Measurements from ENCODE around the gene COL8A2.
A peak's percentile ranks its signal among the peaks of the same experiment; 100 is the strongest.

Gene COL8A2

DNA sequence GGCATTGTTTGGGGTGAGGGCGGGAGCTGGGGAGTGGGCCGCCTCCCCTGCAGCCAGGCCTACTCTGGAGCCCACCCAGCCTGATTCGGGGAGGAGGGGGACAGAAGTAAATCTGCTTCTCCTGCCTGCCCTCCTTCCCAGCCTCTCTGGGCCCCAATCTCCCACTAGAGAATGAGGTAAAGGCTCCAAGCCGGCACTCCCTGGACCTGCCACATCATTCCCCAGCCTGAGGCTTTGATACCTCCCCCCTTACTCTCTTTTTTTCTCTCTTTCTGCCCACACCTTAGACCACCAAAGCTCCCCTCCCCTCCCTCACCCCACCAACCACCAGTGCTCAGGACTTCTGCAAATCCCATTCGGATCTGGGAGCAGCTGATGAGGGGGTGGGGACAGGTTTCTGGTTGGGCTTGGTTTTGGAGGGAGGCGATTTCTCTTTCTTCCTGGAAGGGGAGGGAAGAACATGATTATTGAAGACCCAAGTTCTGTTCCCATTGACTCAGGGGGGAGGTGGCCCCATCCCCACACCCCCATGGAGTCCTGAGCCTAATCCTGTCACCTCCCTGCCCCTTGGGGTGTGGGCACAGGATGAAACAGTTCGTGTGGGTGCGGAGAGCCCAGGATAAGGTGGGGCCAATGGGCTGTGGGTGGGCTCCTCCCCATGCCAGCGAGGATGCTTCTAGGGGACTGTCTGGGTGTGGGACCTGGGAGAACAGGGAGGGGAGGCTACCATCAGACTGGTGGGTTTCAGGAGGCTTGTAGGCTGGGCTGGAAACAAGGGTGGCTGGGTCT, 32.3 kb upstream of the COL8A2 start:
- DNase-seq: peak; percentile 80

DNA sequence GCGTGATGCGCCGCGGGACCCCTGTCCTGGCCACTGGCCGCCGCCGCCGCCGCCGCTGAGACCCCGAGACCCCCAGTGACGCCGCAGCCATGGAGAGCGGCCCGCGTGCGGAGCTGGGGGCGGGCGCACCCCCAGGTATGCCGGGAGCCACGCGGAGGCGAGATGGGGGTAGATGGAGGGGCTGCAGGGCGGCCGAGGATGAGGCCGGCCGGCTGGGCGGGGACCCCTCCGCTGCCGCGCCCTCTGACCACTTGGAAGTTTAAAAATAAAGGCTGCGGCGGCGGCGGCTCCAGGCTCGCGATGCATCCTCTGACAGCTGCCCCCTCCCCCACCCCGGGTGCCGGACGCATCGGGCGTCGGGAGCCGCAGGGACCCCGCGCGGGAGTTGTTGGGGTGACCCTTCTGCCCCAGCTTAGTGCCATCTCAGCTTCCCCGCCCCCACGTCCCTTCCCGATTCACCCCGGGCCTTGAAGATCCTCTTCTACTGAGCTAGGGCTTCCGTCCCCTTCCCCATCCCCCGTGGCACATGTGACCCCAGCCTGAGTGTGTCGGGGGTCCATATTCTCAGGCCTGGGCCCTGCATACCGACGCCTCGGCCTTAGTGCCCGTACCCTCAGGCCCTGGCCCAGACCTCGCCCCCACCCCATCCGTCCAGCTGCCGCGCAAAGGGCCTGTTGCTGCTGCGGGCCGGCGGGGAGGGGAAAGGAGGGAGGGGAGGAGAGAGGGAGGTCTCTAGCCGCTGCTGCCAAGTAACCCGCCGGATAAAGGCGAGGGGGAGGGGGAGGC, 31.5 kb upstream of the COL8A2 start:
- peak; percentile 91 for DNase-seq

DNA sequence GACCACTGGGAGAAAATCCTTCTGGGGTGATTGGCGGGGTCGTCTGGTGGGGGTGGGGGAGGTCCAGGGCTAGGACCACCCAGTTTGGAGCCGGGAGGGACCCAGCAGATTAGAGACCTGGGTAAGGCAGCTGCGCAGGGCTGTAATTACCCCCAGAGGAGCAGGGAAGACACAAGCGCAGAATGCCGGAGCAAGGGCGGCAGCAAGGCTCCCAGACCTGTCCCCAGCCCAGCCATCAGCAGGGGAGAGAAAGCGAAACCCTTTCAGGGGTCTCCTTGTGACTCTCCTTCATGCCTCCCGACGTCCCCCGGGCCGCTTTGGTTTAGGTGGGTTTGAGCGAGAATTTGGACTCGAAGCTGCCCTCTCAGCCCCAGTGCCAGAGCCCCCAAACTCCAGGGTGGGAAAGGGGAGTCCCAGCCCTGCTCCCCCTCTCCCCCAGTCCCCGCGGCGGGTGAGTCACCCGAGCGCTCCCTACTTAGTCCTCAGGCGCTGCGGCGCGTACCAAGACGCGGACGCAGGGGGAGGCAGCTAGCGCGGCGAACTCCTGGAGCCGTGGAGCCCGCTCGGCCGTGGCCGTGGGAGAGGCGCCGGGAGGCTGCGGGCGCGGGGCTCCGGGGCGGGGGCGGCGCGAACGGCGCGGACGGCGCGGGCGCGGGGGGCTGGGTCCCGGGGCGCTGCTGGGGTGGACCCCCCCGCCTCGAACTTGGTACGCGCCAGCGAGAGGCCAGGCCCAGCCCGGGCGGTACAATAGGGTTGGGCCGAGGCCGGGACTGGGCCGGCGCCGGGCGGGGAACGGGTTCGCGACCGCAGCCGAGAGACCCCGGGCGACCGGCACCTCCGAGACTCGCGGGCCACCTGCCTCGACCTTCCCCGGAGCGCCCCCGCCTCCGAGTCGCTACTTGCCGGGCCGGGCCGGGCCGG, 30.6 kb upstream of the COL8A2 start, which contains the start of gene MAP7D1:
Gene MAP7D1 (plus strand): TSS at position 753 of the 921 bp plus-strand sequence. CDS start 258 bp downstream, outside the sequence.
- peak; percentile 90 for DNase-seq

DNA sequence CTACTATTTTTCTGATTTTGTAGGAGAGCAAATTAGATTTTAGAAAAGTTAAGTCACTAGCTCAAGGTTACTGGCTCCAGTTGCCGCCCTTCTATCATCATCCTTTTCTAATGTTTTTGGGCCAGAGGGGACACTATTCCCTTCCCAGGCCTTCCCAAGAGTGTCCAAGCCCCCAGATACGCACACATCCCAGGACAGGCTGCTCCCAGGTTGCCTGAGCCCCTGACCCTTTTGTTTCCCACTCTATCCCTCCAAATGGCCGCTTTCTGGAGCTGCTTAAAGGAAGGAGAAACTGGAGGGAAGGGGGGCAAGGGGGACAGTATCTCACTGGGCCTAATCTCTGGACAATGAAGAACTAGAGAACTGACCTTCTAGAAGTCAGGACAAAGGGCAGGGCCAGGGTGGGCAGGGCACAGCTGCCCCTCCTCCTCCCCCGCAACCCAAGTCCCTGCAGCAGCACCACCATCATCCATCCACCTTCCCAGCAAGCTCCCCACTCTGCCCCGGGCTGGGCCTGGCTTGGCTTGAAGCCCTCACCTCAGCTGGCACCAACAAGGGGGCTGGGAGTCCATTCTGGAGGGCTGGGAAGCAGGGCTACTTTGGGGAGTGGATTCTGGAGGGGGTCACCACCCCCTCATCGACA, 29.9 kb upstream of the COL8A2 start:
- DNase-seq: peak; percentile 59

DNA sequence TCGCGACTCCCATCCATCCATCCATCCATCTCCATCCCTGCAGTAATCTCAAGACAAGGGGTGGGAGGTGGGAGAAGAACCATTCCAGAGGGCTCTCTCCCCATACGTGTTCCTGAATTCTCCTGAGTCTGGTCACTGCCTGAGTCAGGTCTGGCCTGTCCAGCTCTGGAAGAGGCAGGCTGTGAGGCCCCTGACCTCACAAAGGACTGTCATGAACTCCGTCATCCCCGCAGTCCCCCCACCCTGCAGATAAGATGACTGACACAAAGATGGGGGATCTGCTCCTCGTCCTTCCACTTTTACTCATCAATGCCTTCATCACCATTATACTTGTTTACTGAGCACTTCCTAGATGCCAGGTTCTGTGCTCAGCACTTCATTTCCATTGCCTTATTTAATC, 29.3 kb upstream of the COL8A2 start:
- no peak for DNase-seq

DNA sequence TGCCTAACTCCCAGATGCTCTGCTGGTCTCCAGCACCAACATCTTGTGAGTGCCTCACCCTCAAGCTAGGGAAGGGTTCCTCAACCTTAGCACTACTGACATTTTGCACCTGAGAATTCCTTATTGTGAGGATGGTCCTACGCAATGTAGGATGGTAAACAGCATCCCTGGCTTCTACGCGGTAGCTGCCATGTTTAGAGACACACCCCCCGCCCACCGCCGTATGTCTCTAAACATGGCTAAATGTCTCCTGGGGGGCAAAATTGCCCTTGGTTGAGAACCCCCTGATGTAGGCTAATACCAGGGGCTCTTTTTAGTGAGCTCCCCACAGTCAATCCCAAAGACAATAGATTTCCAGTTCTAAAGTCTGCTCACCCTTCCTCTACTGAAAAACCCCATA, 28.5 kb upstream of the COL8A2 start:
- DNase-seq: no peak

DNA sequence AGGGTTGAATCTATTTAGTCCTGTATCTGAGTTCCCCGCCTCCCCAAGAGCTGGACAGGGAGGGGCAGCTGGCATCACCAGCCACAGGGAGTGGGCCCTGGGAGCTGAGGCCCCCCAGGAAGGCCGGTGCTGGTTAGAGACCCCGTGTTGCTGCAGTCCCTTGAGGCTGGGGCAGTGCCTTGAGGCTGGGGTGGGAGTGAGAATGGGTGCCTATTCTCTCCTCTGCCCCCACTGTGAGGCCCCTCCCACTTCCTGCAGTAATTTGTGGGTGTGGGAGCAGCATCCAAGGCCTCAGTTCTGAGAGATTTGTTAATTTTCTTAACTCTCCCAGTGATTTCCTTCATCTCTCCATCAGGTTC, 26.8 kb upstream of the COL8A2 start:
- no peak for DNase-seq

DNA sequence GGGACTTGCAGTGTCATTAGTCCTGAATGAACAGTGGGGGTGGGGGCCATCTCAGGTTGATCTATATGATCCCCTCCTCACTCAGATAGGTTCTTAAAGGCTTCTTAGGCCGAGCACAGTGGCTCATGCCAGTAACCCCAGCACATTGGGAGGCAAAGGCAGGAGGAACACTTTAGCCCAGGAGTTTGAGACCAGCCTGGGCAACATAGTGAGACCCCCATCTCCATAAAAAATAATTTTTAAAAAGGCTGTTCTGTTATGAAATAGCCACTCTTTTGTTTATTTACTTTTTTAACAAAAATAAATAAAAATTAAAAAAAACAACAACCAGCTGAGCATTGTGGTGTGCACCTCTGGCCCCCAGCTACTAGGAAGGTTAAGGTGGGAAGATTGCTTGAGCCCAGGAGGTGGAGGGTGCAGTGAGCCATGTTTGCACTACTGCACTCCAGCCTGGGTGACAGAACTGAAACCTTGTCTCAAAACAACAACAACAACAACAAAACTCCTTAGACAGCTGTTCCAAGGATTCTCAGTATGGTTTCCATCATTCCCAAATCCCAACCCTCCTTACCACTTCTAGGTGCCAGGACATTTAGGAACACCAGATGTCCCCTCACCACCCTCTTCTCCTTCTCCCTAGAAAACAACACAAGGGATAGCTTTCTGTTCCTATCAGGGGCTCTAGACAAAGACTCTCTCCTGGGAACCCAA, 26.3 kb upstream of the COL8A2 start:
- no peak for DNase-seq

DNA sequence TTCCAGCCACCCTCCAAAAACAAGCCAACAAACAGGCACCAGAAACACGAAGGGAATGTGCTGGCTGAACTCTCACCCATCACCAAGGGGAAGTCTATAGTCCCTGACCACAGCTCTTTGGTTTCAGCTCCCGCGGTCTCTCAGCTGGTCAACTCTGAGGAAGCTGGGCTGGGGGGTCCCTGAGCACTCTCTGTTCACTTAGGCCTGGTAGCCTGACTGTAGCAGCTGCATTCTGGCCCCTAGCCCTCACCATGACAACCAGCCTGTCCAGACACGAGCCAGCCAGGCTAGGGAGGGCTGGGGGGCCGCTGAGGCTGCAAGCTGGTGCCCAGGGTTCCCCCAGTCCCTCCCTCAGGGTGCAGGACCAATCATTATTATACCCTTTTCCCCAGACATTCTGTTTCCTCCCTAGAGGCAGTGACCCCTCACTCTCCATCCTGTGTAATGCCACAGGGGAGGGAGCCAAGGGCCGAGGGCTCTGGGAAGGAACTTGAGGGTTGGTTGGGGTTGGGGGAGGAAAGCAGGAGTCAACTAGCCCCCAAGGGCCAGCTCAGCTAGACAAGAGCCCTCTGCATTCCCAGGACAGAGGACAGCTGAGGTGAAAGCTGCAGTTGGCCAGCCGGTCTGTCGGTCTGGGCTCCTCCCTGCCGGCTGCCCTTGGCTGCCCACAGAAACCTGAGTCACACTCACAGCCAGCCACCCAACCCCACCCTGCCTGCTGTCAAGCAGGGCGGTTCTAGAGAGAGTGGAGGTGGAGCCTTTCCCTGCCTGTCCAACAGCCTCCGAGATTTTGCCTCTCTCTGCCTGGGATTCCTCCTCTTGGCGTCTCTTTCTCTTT, 25.5 kb upstream of the COL8A2 start:
- peak; percentile 93 for DNase-seq

DNA sequence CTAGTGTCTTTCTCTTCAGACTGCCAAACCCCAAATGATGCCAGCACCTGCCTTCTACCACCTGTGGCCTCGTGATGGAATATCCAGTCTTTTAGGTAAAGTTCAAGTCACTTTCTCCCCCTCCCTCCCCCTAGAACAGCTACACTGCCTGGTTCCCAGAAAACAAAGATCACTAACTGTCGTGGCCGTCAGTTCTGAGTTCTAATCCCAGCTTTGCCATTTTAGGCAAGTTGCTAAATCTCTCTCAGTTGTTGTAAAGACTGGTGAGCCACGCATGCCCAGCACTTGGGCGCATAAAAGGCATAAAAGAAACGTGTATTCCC, 24.9 kb upstream of the COL8A2 start:
- DNase-seq: no peak

DNA sequence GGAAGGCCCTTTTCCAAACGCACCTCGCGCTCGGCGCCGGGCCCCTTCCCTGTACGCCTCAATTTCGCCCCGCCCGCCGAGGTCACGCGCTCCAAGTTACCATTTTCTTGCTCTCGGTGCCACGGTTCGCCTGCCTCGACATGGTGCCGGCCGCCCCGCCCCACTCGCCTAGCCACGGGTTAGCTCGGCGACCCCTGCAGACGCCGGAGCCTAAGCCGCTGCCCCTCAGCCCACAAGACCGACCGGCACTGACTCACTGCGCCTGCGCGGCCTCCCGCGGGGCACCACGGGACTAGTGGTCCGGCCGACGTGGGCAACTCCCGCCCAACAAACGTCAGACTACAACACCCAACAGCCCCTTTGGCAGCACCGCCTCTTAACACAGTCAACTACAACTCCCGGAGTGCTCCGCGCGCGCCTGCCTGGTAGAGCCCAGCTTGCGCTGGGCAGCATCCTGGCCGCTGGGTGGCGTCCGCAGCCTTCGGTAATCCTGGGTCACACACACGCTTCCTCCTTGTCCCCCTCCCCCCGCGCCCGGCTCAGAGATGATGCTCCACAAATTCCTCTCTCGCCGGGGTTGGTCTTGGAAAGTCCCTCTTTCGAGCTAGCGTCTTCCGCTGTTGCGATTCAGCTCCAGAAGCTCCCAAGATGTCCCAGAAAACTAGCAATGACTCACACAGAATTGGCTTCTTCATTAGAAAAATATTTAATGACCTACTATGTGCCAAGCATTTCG, 24.4 kb upstream of the COL8A2 start, which contains the start of gene TRAPPC3:
Gene TRAPPC3 (minus strand): TSS at position 250 of the 736 bp plus-strand sequence. CDS start 108 bp downstream, at position 142.
- DNase-seq: peak; percentile 100

DNA sequence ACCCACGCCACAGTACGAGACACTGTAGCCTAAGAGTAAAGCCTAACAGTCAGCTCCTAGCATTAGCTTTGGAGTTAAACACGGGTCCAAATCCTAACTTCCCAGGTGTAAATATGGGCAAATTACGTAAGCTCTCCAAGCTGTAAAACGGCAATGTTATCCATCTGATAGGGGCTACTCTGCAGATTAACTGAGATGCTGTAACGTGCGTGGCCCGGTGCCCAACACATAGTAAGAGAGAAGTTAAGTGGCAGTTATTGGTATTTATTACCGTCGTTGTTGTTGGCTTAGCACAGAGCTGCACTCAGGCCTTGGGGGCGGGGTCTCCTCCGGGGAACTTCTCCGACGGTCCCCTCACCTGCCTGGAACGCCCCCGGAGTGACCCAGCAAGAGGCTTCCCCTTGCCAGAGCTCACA, 23.8 kb upstream of the COL8A2 start:
- DNase-seq: no peak

DNA sequence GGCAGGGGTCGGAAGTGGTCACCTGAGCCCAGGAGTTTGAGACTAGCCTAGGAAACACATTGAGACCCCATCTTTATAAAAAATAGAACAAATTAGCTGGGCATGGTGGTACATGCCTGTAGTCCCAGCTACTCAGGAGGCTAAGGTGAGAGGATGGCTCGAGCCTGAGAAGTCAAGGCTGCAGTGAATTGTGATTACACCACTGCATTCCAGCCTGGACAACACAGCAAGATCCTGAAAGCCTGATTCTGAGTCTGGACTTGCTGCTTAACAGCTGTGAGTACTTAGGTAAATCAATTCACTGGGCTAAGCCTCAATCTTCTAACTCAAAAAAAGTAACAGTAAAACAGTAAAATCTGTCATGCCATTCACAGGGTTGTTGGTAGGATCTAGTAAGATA, 19.4 kb upstream of the COL8A2 start:
- no peak for DNase-seq

DNA sequence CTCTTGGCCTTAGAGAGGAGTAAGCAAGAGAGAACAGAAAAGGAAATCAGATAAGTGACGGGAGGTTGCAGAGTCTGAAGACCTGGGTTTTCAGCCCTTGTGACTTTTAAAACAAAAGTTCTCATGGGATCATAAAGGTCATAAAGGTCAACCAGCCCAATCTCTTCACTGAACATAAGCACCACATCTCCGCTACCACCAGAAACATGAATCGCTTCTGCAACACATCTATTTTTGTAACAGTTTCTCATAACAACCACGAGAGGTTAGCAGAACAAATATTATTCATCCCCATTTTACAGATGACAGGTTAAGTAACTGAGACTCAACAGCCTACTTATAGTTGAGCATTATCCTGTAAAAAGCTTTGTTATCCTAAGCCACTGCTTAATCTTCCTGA, 18.4 kb upstream of the COL8A2 start:
- no peak for DNase-seq

DNA sequence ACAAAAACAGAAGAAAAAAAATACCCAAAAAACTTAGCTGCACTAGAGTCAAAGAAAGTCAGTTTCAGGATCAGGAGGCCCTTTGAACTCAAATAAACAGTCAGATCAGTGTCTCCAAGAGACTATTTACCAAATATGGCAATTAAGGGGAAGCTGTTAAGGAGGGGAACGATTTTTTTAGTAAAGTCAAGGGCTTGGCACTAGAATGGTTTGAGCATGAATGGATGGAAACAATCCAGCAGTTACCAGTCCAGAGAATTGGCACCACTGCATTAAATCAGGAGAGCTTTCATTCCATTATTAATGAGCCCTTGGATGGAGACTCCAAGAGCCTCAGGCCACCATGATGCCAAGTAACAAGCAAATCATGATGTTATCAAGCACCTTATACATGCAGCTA, 17.1 kb upstream of the COL8A2 start:
- no peak for DNase-seq

DNA sequence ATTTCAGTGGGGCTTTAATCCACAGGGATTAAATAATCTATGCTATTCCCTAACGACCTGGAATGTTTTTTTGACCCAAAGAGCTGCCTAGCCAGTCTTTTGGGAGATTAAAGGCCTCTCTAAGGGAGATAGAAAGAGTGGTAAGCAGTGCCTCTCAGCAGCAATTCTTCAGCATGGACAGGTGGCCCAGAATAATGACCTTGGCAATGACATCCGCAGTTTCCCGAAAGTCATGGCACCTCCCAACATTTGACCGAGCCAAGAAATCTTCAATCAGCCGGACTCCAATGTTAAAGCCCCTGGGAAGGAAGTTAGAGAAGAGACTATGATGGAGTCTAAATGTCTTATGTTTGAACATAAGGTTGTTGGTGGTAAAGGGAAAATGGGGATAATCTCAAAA, 14.5 kb upstream of the COL8A2 start:
- no peak for DNase-seq

DNA sequence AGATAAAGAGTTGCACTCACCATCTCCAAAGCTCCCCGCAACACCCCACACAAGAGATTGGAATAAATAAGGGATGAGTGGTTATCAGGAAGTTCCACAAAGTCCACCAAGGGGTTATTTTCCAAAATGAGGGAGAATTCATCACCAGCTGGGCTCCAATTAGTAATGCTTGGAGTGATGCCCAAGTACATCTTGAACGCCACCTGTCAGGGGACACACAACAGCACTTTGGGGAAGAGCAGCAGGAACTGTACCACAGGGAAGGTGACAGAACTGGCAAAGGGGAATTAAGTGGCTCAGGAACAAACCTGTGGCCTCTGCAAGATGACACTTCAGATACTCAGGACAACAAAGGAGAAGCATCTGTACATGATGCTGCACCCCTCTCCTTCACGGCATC, 12.8 kb upstream of the COL8A2 start:
- DNase-seq: no peak

DNA sequence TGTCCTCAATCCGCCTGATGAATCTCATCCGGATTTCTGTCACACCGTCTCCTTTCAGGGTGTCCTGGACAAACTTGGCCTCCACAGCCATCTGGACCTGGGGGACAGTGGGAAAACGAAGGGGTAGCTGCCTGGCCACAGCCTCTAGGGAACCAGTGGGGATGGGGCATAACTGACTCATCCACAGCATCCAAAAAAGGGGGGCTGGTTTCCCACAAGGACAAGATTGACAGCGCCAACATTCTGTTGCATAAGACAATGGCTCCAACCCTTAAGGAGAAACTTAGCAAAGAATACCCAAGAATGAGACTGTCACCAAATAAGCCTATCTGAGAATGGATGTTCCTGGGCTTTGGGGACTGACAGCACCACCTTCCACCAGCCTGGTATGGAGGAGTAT, 12.2 kb upstream of the COL8A2 start:
- no peak for DNase-seq

DNA sequence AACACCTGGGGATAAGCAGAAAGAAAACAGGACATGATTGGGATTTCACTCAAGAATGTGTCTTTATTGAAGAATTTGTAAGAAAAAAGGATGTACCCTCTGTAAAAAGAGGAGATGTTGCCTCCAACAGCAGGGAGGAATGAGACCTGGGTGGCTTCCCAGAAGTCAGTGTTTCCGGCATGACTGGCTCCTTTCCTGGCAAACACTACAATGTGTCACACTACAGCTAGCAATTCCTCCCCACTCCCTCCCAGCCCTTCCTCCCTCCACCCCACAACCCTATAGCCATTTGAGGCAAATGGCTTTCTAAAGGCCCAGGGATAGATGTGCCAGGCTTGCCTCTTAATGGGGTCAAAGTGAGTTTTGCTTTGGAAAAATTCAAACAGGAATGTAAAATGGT, 11.5 kb upstream of the COL8A2 start:
- no peak for DNase-seq

DNA sequence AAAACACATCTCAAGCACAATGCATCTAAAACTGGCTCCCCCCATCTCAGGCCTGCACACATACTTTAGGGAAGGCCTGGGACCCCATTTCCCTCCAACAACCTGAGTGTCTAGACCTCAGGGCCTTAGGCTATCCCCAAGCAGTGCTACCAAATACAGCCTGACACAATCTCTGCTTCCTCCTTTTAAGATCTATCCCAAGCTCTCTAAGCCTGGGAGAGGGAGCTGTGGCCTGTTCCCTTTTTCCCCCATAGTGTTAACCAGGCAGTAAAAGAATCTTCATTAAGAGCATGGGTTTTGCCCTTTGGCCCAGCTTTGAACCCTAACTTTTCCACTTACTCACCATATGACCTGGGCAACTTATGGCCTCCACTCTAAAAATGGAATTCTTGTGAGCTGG, 10.8 kb upstream of the COL8A2 start:
- DNase-seq: no peak

DNA sequence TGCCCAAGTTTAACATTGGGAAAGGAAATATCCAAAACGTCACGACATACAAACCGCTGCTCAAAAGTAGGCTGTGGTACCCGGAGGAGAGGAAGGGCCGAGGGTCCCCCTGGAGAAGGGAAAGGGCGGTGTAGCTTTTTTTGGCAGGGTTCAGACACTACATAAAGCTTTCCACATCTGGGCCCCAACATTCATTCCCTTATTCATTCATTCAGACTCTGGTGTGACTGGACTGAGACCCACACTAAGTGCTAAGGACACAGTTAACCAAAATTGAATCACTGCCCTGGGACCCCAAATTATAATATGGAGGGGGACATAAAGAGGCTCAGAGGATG, 10.3 kb upstream of the COL8A2 start:
- no peak for DNase-seq
